OCI-LY7 (cell line): ENCODE data around the gene XRCC4.

Source experiments
- CTCF ChIP-seq: fragments of 200-600 bp; sonication (generic); conservative IDR thresholded peaks from 2 replicates; pipeline ENCODE4 v1.5.1; 2014; ENCODE audit warnings: mild to moderate bottlenecking, antibody characterized with exemption, low read length, moderate library complexity, mixed read lengths
- EZH2phosphoT487 ChIP-seq: fragments of 200-600 bp; sonication (generic); IDR thresholded peaks from 2 replicates; pipeline ENCODE4 v1.6.1; 2018; ENCODE audit warnings: low read depth, borderline replicate concordance, mild to moderate bottlenecking, mixed run types, antibody characterized with exemption, low read length, moderate library complexity, mixed read lengths

- TF ChIP-seq CTCF (no peak), EZH2phosphoT487 (no peak)
These were observed 268.1 kb downstream of the XRCC4 start for GRCh38 chr5:83345423-83345822.
